Thyroid gland (tissue), 4 donors: ENCODE measurements around the gene IGFL3. TPM values are rescaled to one million over a fixed set of nuclear protein-coding genes. Genes with fewer than 3 reads are reported as not detected.

Experiments used
- DNase-seq, 2 donors: peaks; one replicate each; pipeline ENCODE4 v3.0.0-alpha.2; 2019
- H3K27ac ChIP-seq, 3 donors: fragments of 200-600 bp; sonication (generic); 1 replicate in 2 of 3; 2 replicates in 1 of 3; pipeline ENCODE4 v1.5.1; 2016 to 2019; ENCODE audit warnings: mild to moderate bottlenecking in 1 of 3, moderate library complexity in 1 of 3
- H3K27me3 ChIP-seq: fragments of 200-600 bp; sonication (generic); one replicate; pipeline ENCODE4 v1.5.1; 2019
- H3K36me3 ChIP-seq, 2 donors: fragments of 200-600 bp; sonication (generic); one replicate each; pipeline ENCODE4 v1.5.1; 2016 to 2019
- H3K4me1 ChIP-seq, 2 donors: fragments of 200-600 bp; sonication (generic); one replicate each; pipeline ENCODE4 v1.5.1; 2017 to 2019
- H3K4me3 ChIP-seq, 3 donors: fragments of 200-600 bp; sonication (generic); replicated peaks in 1 of 3; 1 replicate in 2 of 3; 2 replicates in 1 of 3; pipeline ENCODE4 v1.5.1; 2016; ENCODE audit warnings: mild to moderate bottlenecking in 1 of 3
- H3K9me3 ChIP-seq: fragments of 200-600 bp; sonication (generic); one replicate; pipeline ENCODE4 v1.5.1; 2017
- POLR2A ChIP-seq, 2 donors: fragments of 450-650 bp; IDR thresholded peaks; one replicate each; pipeline ENCODE4 v1.6.1; 2017; ENCODE audit warnings: antibody characterized with exemption in 2 of 2, mild to moderate bottlenecking in 2 of 2, moderate library complexity in 1 of 2
- WGBS, 2 donors: methylation state at CpG; one replicate each; pipeline ENCODE4 v1.1.5; 2017; 5-methylcytosine and 5-hydroxymethylcytosine counted together
- intact Hi-C: fragments of 100-400 bp; cut with DNase I; formaldehyde crosslinking; loops from one replicate; pipeline ENCODE4 v1.15.1; 2023
- total RNA-seq, 4 donors: library from RNA; depleted of rRNA; stranded (reverse); fragments of >200 nt; gene quantifications; one replicate each; pipeline ENCODE4 v1.2.3, GENCODE V29; 2016
- TF ChIP-seq, protein P1 (sequence below), 6 experiments: fragments of 200-600 bp in 3 of 6; fragments of 450-650 bp in 3 of 6; sonication (generic) in 3 of 6; IDR thresholded peaks; one replicate each; pipeline ENCODE4 v1.5.1; 2016 to 2019; ENCODE audit warnings: antibody characterized with exemption in 6 of 6, mild to moderate bottlenecking in 2 of 6, inconsistent platforms in 1 of 6, moderate library complexity in 1 of 6

IGFL3 gene
- total RNA-seq, 4 donors from 2014 or later: not detected

DNA sequence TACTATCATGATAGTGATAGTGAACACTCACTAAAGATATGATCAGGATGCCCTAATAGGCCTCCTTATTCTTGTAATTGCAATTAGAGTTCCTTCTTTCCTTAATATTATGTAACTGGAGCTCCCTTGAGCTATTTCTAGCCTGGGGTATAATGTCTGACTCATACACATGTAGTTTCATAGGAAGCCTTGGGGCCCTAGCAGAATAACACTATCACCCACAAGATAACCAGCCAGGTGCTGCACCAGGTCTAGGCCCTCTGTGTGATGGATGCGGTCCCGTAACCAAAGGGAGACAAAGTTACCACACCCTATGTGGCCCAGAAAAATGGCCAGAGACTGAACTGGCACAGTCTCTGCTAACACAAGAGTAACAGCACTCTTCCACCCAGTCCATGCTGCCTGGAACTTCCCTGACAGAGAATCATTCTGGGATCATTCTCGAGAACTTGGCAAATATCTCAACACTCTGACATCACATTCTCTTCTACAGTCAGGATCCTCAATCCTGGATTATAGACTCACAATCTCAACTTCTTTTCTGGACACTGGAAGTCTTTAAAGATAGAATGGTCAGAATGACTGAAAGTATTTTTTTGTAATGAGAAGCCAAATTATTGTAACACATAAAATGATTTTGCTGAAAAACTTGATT lies 51.1 kb downstream of the IGFL3 start:
- 89 to 98% methylated on average over 3 of the region's 3 CpGs for WGBS, 2 donors
- TF ChIP-seq POLR2A (IDR thresholded peaks at IDR 0.05): no peak
- TF ChIP-seq, protein P1, sequence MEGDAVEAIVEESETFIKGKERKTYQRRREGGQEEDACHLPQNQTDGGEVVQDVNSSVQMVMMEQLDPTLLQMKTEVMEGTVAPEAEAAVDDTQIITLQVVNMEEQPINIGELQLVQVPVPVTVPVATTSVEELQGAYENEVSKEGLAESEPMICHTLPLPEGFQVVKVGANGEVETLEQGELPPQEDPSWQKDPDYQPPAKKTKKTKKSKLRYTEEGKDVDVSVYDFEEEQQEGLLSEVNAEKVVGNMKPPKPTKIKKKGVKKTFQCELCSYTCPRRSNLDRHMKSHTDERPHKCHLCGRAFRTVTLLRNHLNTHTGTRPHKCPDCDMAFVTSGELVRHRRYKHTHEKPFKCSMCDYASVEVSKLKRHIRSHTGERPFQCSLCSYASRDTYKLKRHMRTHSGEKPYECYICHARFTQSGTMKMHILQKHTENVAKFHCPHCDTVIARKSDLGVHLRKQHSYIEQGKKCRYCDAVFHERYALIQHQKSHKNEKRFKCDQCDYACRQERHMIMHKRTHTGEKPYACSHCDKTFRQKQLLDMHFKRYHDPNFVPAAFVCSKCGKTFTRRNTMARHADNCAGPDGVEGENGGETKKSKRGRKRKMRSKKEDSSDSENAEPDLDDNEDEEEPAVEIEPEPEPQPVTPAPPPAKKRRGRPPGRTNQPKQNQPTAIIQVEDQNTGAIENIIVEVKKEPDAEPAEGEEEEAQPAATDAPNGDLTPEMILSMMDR (IDR thresholded peaks at IDR 0.05): no peak
- intact Hi-C loops: no loop called here
- Histone ChIP-seq H3K4me3 (no peak overlapping the region), H3K27me3 (peaks cover 16% of the 10 kb centered on the region), H3K9me3 (no peaks in the 10 kb centered on the region), H3K27ac (no peak overlapping the region), H3K36me3 (no peaks in the 10 kb centered on the region), H3K4me1 (peaks cover 5 to 6% of the 10 kb centered on the region in 2 donors)
- DNase-seq: no peak

Other genes starting within 250 kb of the IGFL3 start
- gene IRF2BP1, start 238.5 kb downstream of the IGFL3 start, total RNA-seq: 10 to 100 TPM; 25.9 to 47.0 (median 36.1) TPM
- gene MYPOP, start 222.1 kb downstream of the IGFL3 start, total RNA-seq: 1 to 10 TPM; 1.8 to 4.3 (median 3.0) TPM
- not detected for gene NANOS2, start 209.9 kb downstream of the IGFL3 start, total RNA-seq
- gene NOVA2, start 150.8 kb downstream of the IGFL3 start, total RNA-seq: 1 to 10 TPM; 1.5 to 3.6 (median 2.6) TPM
- 10 to 100 TPM in 2 of 4 donors, 1 to 10 TPM in 2; 8.5 to 12.4 (median 9.8) TPM for gene CCDC61, start 129.2 kb downstream of the IGFL3 start, total RNA-seq
- 1 to 10 TPM in 1 of 4 donors, not detected in 3; 2.0 TPM for gene PGLYRP1, start 101.6 kb downstream of the IGFL3 start, total RNA-seq
- not detected for gene IGFL4, start 83.7 kb downstream of the IGFL3 start, total RNA-seq
- not detected for gene IGFL2, start 23.6 kb upstream of the IGFL3 start, total RNA-seq
- gene IGFL1, start 105.1 kb upstream of the IGFL3 start, total RNA-seq: not detected
- gene HIF3A, start 172.4 kb upstream of the IGFL3 start, total RNA-seq: 10 to 100 TPM; 49.1 to 88.3 (median 66.0) TPM
- gene PPP5C, start 222.4 kb upstream of the IGFL3 start, total RNA-seq: 100 to 1,000 TPM in 1 of 4 donors, 10 to 100 TPM in 3; 63.3 to 112 (median 80.7) TPM